Glutamatergic neuron (in vitro differentiated cells): ENCODE data around the gene ATP1B2. TPM values are rescaled to one million over a fixed set of nuclear protein-coding genes. Genes with fewer than 3 reads are reported as not detected.

Experiments used
- DNase-seq: peaks from one replicate; pipeline ENCODE4 v3.0.0; 2022
- H3K27ac Mint-ChIP-seq: one replicate; pipeline ENCODE4 v1.8.0; 2020; ENCODE audit warnings: mild to moderate bottlenecking, mixed read lengths, inconsistent platforms; ENCODE audit not compliant: unreplicated experiment
- H3K27me3 Mint-ChIP-seq: one replicate; pipeline ENCODE4 v1.8.0; 2020; ENCODE audit warnings: mild to moderate bottlenecking, moderate library complexity, mixed read lengths, inconsistent platforms; ENCODE audit not compliant: unreplicated experiment
- H3K36me3 Mint-ChIP-seq: one replicate; pipeline ENCODE4 v1.8.0; 2020; ENCODE audit warnings: mild to moderate bottlenecking, mixed read lengths, inconsistent platforms; ENCODE audit not compliant: unreplicated experiment
- H3K4me1 Mint-ChIP-seq: one replicate; pipeline ENCODE4 v1.8.0; 2020; ENCODE audit warnings: mild to moderate bottlenecking, low read depth, mixed read lengths, inconsistent platforms; ENCODE audit not compliant: unreplicated experiment
- H3K4me3 Mint-ChIP-seq: one replicate; pipeline ENCODE4 v1.8.0; 2020; ENCODE audit warnings: mild to moderate bottlenecking, mixed read lengths, inconsistent platforms; ENCODE audit not compliant: unreplicated experiment
- H3K9me3 Mint-ChIP-seq: one replicate; pipeline ENCODE4 v1.8.0; 2020; ENCODE audit warnings: mild to moderate bottlenecking, moderate library complexity, mixed read lengths, inconsistent platforms; ENCODE audit not compliant: unreplicated experiment
- total RNA-seq: library from RNA; stranded (reverse); fragmentation: NEBNext Ultra II Directional; extraction: Animal tissue kit (Norgen Biotek cat#: 25700); gene quantifications from one replicate; pipeline ENCODE4 v1.2.1, GENCODE V29; 2021; ENCODE audit not compliant: unreplicated experiment
- TF ChIP-seq, protein P1 (sequence below): fragments of 200-600 bp; sonication (generic); IDR thresholded peaks from one replicate; pipeline ENCODE4 v1.5.0; 2021; ENCODE audit not compliant: partially characterized antibody, unreplicated experiment

Gene ATP1B2
- total RNA-seq, 1 donor from 2014 or later = 11.3 TPM

DNA sequence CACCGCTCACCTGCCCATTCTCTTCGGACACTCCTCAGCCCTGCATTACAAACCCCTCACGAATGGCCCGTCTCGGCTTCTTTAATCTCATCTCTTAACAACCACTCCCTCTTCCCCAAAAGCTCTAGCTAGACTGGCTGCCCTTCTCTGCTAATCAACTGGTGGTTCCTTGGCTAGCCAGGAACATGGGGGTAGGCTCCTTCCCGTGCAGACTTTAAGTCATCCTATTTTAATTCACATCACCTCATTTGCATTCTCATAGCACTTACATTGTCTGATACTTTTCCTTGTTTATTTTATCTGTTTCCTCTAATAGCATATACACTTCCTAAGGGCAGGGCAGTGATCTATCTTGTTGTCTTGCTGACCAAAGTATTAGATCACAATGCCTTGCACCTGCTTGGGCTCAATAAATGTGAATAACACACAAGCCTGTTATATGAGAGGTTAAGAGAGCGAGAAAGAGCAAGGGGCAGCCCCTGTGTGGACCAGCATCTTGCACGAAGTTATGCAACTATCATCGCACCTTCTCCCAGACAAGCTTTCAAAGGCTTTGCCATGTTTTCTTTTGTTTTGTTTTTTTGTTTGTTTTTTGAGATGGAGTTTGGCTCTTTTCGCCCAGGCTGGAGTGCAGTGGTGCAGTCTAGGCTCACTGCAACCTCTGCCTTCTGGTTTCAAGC lies 26.8 kb downstream of the ATP1B2 start:
- Mint-ChIP-seq H3K4me3 (no peak overlapping the region), H3K36me3 (peaks cover 10% of the 10 kb centered on the region), H3K27ac (no peak overlapping the region), H3K9me3 (no peaks in the 10 kb centered on the region), H3K27me3 (peaks cover 2% of the 10 kb centered on the region), H3K4me1 (no peaks in the 10 kb centered on the region)
- TF ChIP-seq, protein P1, sequence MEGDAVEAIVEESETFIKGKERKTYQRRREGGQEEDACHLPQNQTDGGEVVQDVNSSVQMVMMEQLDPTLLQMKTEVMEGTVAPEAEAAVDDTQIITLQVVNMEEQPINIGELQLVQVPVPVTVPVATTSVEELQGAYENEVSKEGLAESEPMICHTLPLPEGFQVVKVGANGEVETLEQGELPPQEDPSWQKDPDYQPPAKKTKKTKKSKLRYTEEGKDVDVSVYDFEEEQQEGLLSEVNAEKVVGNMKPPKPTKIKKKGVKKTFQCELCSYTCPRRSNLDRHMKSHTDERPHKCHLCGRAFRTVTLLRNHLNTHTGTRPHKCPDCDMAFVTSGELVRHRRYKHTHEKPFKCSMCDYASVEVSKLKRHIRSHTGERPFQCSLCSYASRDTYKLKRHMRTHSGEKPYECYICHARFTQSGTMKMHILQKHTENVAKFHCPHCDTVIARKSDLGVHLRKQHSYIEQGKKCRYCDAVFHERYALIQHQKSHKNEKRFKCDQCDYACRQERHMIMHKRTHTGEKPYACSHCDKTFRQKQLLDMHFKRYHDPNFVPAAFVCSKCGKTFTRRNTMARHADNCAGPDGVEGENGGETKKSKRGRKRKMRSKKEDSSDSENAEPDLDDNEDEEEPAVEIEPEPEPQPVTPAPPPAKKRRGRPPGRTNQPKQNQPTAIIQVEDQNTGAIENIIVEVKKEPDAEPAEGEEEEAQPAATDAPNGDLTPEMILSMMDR = no peak
- no peak for DNase-seq

DNA sequence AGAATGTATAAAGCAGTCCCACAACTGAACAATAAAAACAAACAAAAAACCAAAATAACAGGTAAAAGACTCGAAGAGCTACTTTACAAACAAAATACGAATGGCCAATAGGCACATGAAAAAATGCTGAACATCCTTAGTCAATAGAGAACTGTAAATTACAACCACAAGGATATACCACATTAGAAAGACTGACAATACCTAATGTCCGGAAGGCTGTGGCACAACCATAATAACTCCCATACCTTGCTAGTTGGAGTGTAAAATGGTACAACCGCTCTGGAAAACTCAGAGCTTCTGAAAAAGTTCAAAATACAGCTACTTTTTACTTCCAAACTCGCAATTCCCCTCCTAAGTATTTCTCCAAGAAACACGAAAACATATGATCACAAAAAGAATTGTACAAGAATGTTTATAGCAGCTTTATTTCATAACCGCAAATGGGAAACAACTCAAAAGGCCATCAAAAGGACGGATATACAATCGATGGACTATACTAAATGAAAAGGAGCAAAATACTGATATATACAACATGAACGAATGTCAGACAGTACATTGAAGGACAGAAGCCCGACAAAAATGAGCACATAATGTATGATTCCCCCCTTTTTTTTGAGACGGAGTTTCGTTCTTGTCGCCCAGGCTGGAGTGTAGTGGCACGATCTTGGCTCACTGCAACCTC lies 34.3 kb downstream of the ATP1B2 start:
- TF ChIP-seq, protein P1 = no peak
- no peak for DNase-seq
- peaks cover 14% of the 10 kb centered on the region for H3K27me3 Mint-ChIP-seq
- H3K36me3 Mint-ChIP-seq = no peaks in the 10 kb centered on the region
- H3K9me3 Mint-ChIP-seq = peaks cover 9% of the 10 kb centered on the region
- peak overlapping the region; percentile 100 for H3K27ac Mint-ChIP-seq
- peaks cover 6% of the 10 kb centered on the region for H3K4me1 Mint-ChIP-seq
- H3K4me3 Mint-ChIP-seq = peak overlapping the region; percentile 98

DNA sequence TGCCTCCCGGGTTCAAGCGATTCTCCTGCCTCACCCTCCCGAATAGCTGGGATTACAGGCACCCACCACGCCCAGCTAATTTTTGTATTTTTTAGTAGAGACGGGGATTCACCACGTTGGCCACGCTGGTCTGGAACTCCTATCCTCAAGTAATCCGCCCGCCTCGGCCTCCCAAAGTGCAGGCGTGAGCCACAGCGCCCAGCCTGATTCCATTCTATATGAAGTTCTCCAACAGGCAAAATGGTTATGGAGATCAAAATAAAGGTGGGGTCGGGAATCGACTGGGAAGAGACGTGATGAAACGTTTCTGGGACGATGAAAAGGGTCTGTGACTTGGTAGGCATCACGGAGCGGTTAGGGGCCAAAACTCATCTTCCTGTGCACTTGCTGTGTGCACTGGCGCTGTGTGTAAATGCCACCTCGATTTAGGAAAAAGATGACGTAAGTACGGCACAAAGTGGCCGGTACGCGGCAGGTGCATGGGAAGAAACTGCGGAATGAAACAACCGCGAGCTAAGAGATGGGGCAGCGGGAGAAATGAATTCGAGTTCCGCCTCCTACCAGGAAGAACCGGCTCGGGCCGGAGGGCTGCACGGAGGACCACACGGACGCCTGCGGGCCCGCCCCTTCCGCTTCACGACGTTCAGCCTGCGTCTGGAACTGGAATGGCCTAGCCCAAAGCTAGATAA lies 35.0 kb downstream of the ATP1B2 start:
- Mint-ChIP-seq H3K27ac (peak overlapping the region; percentile 100), H3K4me3 (peak overlapping the region; percentile 98), H3K36me3 (no peaks in the 10 kb centered on the region), H3K4me1 (peaks cover 6% of the 10 kb centered on the region), H3K9me3 (peaks cover 9% of the 10 kb centered on the region), H3K27me3 (peaks cover 14% of the 10 kb centered on the region)
- TF ChIP-seq, protein P1 = no peak
- peak; percentile 93 for DNase-seq

DNA sequence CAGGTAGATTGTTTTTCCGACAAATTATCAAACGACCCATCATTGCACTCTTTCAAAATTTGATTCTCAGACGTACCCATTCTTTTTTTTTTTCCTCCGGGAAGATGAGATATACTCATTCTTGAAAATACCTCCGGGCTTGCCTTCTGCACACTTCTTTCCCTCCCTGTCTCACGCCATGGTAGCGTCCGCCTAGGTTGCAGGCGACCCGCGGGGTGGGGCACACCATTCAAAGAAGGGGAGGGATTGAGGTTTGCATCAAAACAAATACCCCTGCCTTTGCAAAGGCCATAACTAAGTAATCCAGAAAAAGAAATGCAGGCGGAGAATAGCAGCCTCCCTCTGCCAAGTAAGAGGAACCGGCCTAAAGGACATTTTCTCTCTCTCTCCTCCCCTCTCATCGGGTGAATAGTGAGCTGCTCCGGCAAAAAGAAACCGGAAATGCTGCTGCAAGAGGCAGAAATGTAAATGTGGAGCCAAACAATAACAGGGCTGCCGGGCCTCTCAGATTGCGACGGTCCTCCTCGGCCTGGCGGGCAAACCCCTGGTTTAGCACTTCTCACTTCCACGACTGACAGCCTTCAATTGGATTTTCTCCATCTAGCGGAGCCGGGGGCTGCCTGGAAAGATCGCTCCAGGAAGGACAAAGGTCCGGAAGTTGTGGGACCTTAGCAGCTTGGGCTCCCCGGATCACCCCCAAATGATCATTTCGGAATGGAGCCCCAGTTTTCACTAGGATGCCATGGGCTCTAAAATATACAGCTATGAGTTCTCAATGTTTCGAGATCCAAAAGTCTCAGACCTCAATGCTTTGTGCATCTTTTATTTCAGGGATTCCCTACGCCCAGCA lies 35.7 kb downstream of the ATP1B2 start:
- H3K4me1 Mint-ChIP-seq = peaks cover 6% of the 10 kb centered on the region

More for the DNA sequence above, 35.7 kb downstream of the ATP1B2 start:
- TF ChIP-seq, protein P1 = no peak
- DNase-seq = peak; percentile 78
- Mint-ChIP-seq H3K4me3 (peak overlapping the region; percentile 98), H3K27ac (peak overlapping the region; percentile 100), H3K27me3 (peaks cover 14% of the 10 kb centered on the region), H3K36me3 (no peaks in the 10 kb centered on the region), H3K9me3 (peaks cover 9% of the 10 kb centered on the region)
